CD14-positive monocyte (primary cell): ENCODE measurements around the gene SGCG. TPM values are rescaled to one million over a fixed set of nuclear protein-coding genes. Genes with fewer than 3 reads are reported as not detected.

Experiments
- DNase-seq, 3 donors: peaks; one replicate each; pipeline ENCODE4 v3.0.0-alpha.2; 2011 to 2022
- H2AFZ ChIP-seq: 2 replicates; pipeline ENCODE4 v1.6.0; 2012; ENCODE audit warnings: mild to moderate bottlenecking, low read depth, low read length, inconsistent platforms; ENCODE audit not compliant: insufficient read depth, poor library complexity, severe bottlenecking
- H3K27ac ChIP-seq, 2 donors: 1 replicate in 1 of 2; 2 replicates in 1 of 2; pipeline ENCODE4 v1.5.1; 2012 to 2013; ENCODE audit warnings: low read length in 2 of 2, control low read depth in 1 of 2, inconsistent platforms in 1 of 2, low read depth in 1 of 2, mild to moderate bottlenecking in 1 of 2
- H3K27me3 ChIP-seq, 2 donors: one replicate each; pipeline versions ENCODE4 v1.6.0 to v1.6.1; 2011 to 2013; ENCODE audit warnings: low read length in 2 of 2; ENCODE audit not compliant: control insufficient read depth in 2 of 2, insufficient read depth in 2 of 2
- H3K36me3 ChIP-seq, 2 donors: replicated peaks in 1 of 2; 1 replicate in 1 of 2; 2 replicates in 1 of 2; pipeline versions ENCODE4 v1.5.1 to v1.6.1; 2012 to 2013; ENCODE audit warnings: low read length in 2 of 2, control low read depth in 1 of 2, inconsistent platforms in 1 of 2, mild to moderate bottlenecking in 1 of 2; ENCODE audit not compliant: insufficient read depth in 2 of 2, control insufficient read depth in 1 of 2
- H3K4me1 ChIP-seq, 2 donors: 1 replicate in 1 of 2; 2 replicates in 1 of 2; pipeline versions ENCODE4 v1.5.1 to v1.6.1; 2012 to 2013; ENCODE audit warnings: low read length in 2 of 2, control low read depth in 1 of 2, inconsistent platforms in 1 of 2, mild to moderate bottlenecking in 1 of 2, moderate library complexity in 1 of 2; ENCODE audit not compliant: insufficient read depth in 2 of 2, control insufficient read depth in 1 of 2
- H3K4me2 ChIP-seq: replicated peaks from 2 replicates; pipeline ENCODE3; 2012; ENCODE audit warnings: low read length, moderate library complexity, mild to moderate bottlenecking; ENCODE audit not compliant: poor library complexity, severe bottlenecking; ENCODE audit errors: extremely low read depth
- H3K4me3 ChIP-seq, 3 experiments: fragments of 200-600 bp in 1 of 3; sonication (generic) in 1 of 3; replicated peaks in 1 of 3; 1 replicate in 2 of 3; 2 replicates in 1 of 3; pipeline ENCODE4 v1.5.1; 2011 to 2013; ENCODE audit warnings: low read length in 3 of 3, mild to moderate bottlenecking in 3 of 3, control low read depth in 2 of 3, low read depth in 2 of 3, inconsistent platforms in 1 of 3, moderate library complexity in 1 of 3
- H3K79me2 ChIP-seq: 2 replicates; pipeline ENCODE4 v1.6.0; 2012; ENCODE audit warnings: mild to moderate bottlenecking, control low read depth, inconsistent platforms, low read length, moderate library complexity; ENCODE audit not compliant: insufficient read depth
- H3K9ac ChIP-seq: 2 replicates; pipeline ENCODE4 v1.6.0; 2017; ENCODE audit warnings: low read length, mild to moderate bottlenecking; ENCODE audit not compliant: insufficient read depth, poor library complexity, severe bottlenecking
- H3K9me3 ChIP-seq, 2 donors: replicated peaks in 1 of 2; 1 replicate in 1 of 2; 2 replicates in 1 of 2; pipeline versions ENCODE4 v1.5.1 to v1.6.1; 2012 to 2013; ENCODE audit warnings: low read length in 2 of 2, control low read depth in 1 of 2; ENCODE audit not compliant: control insufficient read depth in 1 of 2, insufficient read depth in 1 of 2
- H4K20me1 ChIP-seq: 2 replicates; pipeline ENCODE4 v1.6.0; 2012; ENCODE audit warnings: mild to moderate bottlenecking, low read length, control low read depth, moderate library complexity; ENCODE audit not compliant: insufficient read depth
- H3K27ac Mint-ChIP-seq, 7 donors: one replicate each; pipeline ENCODE4 v1.8.0; 2020; ENCODE audit warnings: mild to moderate bottlenecking in 7 of 7, mixed read lengths in 7 of 7, moderate library complexity in 6 of 7, inconsistent platforms in 2 of 7
- H3K27me3 Mint-ChIP-seq, 3 donors: one replicate each; pipeline ENCODE4 v1.8.0; 2021 to 2022; ENCODE audit warnings: low read depth in 3 of 3, mild to moderate bottlenecking in 3 of 3, mixed read lengths in 3 of 3, moderate library complexity in 3 of 3, inconsistent platforms in 1 of 3
- H3K36me3 Mint-ChIP-seq, 2 donors: one replicate each; pipeline ENCODE4 v1.8.0; 2020; ENCODE audit warnings: mixed read lengths in 2 of 2, inconsistent platforms in 1 of 2, mild to moderate bottlenecking in 1 of 2
- H3K4me1 Mint-ChIP-seq: one replicate; pipeline ENCODE4 v1.8.0; 2020; ENCODE audit warnings: mild to moderate bottlenecking, mixed read lengths
- H3K4me3 Mint-ChIP-seq, 2 donors: one replicate each; pipeline ENCODE4 v1.8.0; 2020; ENCODE audit warnings: mild to moderate bottlenecking in 2 of 2, mixed read lengths in 2 of 2, moderate library complexity in 1 of 2
- H3K9me3 Mint-ChIP-seq, 7 donors: one replicate each; pipeline ENCODE4 v1.8.0; 2020 to 2022; ENCODE audit warnings: mixed read lengths in 7 of 7, mild to moderate bottlenecking in 6 of 7, moderate library complexity in 6 of 7, inconsistent platforms in 2 of 7
- CTCF ChIP-seq: fragments of 200-600 bp; IDR thresholded peaks from one replicate; pipeline ENCODE4 v1.8.0; 2022; ENCODE audit warnings: antibody characterized with exemption, mild to moderate bottlenecking
- WGBS: methylation state at CpG from one replicate; pipeline ENCODE4 v1.1.5; 2013; ENCODE audit warnings: missing lambda C conversion rate; ENCODE audit not compliant: insufficient coverage; 5-methylcytosine and 5-hydroxymethylcytosine counted together
- intact Hi-C, 2 donors: fragments of 100-400 bp; cut with micrococcal nuclease; formaldehyde crosslinking; loops; one replicate each; pipeline versions ENCODE4 v1.15.0 to v1.15.1; 2023
- polyA plus RNA-seq, 3 donors: library from polyadenylated mRNA; depleted of rRNA in 1 of 3; unstranded in 2 of 3; stranded (reverse) in 1 of 3; fragments of 300-500 nt in 2 of 3; fragments of >200 nt in 1 of 3; fragmentation: Illumina TruSeq in 2 of 3; gene quantifications; 1 replicate in 2 of 3; 2 replicates in 1 of 3; pipeline ENCODE4 v1.2.3, GENCODE V29; 2012 to 2021

Gene SGCG
- polyA plus RNA-seq, 3 donors: not detected

GRCh38 chr13:23182142-23182541 lies 1.4 kb downstream of the SGCG start:
- H3K79me2 ChIP-seq: no peaks in the 10 kb centered on the region
- Mint-ChIP-seq H3K27ac (no peak overlapping the region), H3K4me3 (no peak overlapping the region), H3K9me3 (peaks cover 0 to 4% (median under 1%) of the 10 kb centered on the region in 7 donors), H3K4me1 (no peaks in the 10 kb centered on the region), H3K27me3 (peaks cover 2 to 7% (median 4%) of the 10 kb centered on the region in 3 donors), H3K36me3 (no peaks in the 10 kb centered on the region)
- H3K27me3 ChIP-seq: peaks cover 0 to 2% of the 10 kb centered on the region in 2 donors
- H3K9ac ChIP-seq: no peak overlapping the region
- H3K4me2 ChIP-seq: no peak overlapping the region
- no peak overlapping the region for H2AFZ ChIP-seq
- no peaks in the 10 kb centered on the region for H4K20me1 ChIP-seq
- no peaks in the 10 kb centered on the region for H3K9me3 ChIP-seq
- H3K27ac ChIP-seq: no peak overlapping the region
- intact Hi-C loops: no loop called here
- no peak overlapping the region for H3K4me3 ChIP-seq
- no peak for TF ChIP-seq CTCF
- H3K36me3 ChIP-seq: no peaks in the 10 kb centered on the region
- H3K4me1 ChIP-seq: no peaks in the 10 kb centered on the region
- DNase-seq: no peak
- no CpG with 5 or more reads among the region's 2 CpGs for WGBS

- no peaks in the 10 kb centered on the region for H3K79me2 ChIP-seq
- no peak overlapping the region for H2AFZ ChIP-seq
- 97% methylated on average over 6 of the region's 7 CpGs for WGBS
- Mint-ChIP-seq H3K36me3 (no peaks in the 10 kb centered on the region), H3K4me1 (no peaks in the 10 kb centered on the region), H3K9me3 (peaks cover 0 to 6% (median 0%) of the 10 kb centered on the region in 7 donors), H3K27ac (no peak overlapping the region), H3K4me3 (no peak overlapping the region), H3K27me3 (peaks cover 0 to 7% (median 2%) of the 10 kb centered on the region in 3 donors)
- no peak overlapping the region for H3K9ac ChIP-seq
- H4K20me1 ChIP-seq: no peaks in the 10 kb centered on the region
- H3K4me2 ChIP-seq: no peak overlapping the region
- no peak overlapping the region for H3K27ac ChIP-seq
- H3K36me3 ChIP-seq: no peaks in the 10 kb centered on the region
- no peak for TF ChIP-seq CTCF
- intact Hi-C loops: no loop called here
- no peak overlapping the region for H3K4me3 ChIP-seq
- H3K9me3 ChIP-seq: no peaks in the 10 kb centered on the region
- DNase-seq: no peak
- H3K27me3 ChIP-seq: peaks cover 0 to 2% of the 10 kb centered on the region in 2 donors
- no peaks in the 10 kb centered on the region for H3K4me1 ChIP-seq
These were observed 2.5 kb downstream of the SGCG start for GRCh38 chr13:23183292-23183691.
